Posterior vena cava (tissue), 2 donors: ENCODE results near the gene PTPN5. TPM values are rescaled to one million over a fixed set of nuclear protein-coding genes. Genes with fewer than 3 reads are reported as not detected.
"Not testable (repeated sequence)": the region's sequence is repeated elsewhere in the genome, so short reads cannot be mapped to it uniquely, and the experiment has no call there.

Source experiments
- DNase-seq: peaks from one replicate; pipeline ENCODE4 v3.0.0-alpha.2; 2020; ENCODE audit warnings: low spot score
- intact Hi-C, 2 donors: fragments of 100-400 bp; cut with DNase I; formaldehyde crosslinking; loops; one replicate each; pipeline versions ENCODE4 v1.14.1 to v1.14.2; 2022 to 2023
- total RNA-seq, 2 donors: library from RNA; stranded (reverse); fragmentation: NEBNext Ultra II Directional; extraction: Animal tissue kit (Norgen Biotek cat#: 25700); gene quantifications; one replicate each; pipeline ENCODE4 v1.2.1, GENCODE V29; 2021
- donor health status: DM: yes; HTN: yes; CAD: no.
- donor health status: DM: yes; HTN: yes; CAD: no.

The PTPN5 gene
- total RNA-seq, 2 donors from 2014 or later = 0.93 to 2.7 TPM

GRCh38 chr11:18699848-18700261 is 91.7 kb downstream of the PTPN5 start:
- intact Hi-C loops = loop anchor here in 1 of 2 donors (5.0 kb wide), 1 partner anchor 68 kb away; the partner anchor contains the start of gene SPTY2D1
- DNase-seq = no peak

GRCh38 chr11:18699269-18699596 is 92.4 kb downstream of the PTPN5 start:
- DNase-seq = no peak
- intact Hi-C loops = loop anchor here in 1 of 2 donors (5.0 kb wide), 1 partner anchor 67 kb away; the partner anchor contains the start of gene SPTY2D1

GRCh38 chr11:18698341-18699268 is 93.0 kb downstream of the PTPN5 start, which contains the start of gene TMEM86A:
TSS of gene TMEM86A (plus strand) at chr11:18698779. CDS start at chr11:18698887, 108 bp downstream.
- DNase-seq = peak; percentile 97
- intact Hi-C loops = loop anchor here in 1 of 2 donors (5.0 kb wide), 1 partner anchor 66 kb away; the partner anchor contains the start of gene SPTY2D1

GRCh38 chr11:18697576-18697975 is 94.0 kb downstream of the PTPN5 start:
- intact Hi-C loops = loop anchor here in 1 of 2 donors (5.0 kb wide), 1 partner anchor 65 kb away; the partner anchor contains the start of gene SPTY2D1
- DNase-seq = no peak

GRCh38 chr11:18696638-18697225 is 94.9 kb downstream of the PTPN5 start:
- intact Hi-C loops = loop anchor here in 1 of 2 donors (5.0 kb wide), 1 partner anchor 64 kb away; the partner anchor contains the start of gene SPTY2D1
- DNase-seq = no peak

GRCh38 chr11:18692941-18693760 is 98.4 kb downstream of the PTPN5 start:
- DNase-seq = no peak
- intact Hi-C loops = no loop called here

GRCh38 chr11:18691467-18692140 is 100.0 kb downstream of the PTPN5 start:
- DNase-seq, intact Hi-C loops: not testable (repeated sequence)

- no peak for DNase-seq
- intact Hi-C loops = no loop called here
Observed at GRCh38 chr11:18684267-18684666, 107.3 kb downstream of the PTPN5 start.

GRCh38 chr11:18682466-18682865 is 109.1 kb downstream of the PTPN5 start:
- intact Hi-C loops = no loop called here

GRCh38 chr11:18681949-18682348 is 109.6 kb downstream of the PTPN5 start:
- DNase-seq, intact Hi-C loops: not testable (repeated sequence)

More at GRCh38 chr11:18682466-18682865, 109.1 kb downstream of the PTPN5 start:
- no peak for DNase-seq

Other genes starting within 250 kb of the PTPN5 start
- 10 to 100 TPM; 24.9 to 26.8 TPM for gene UEVLD, start 203.1 kb downstream of the PTPN5 start, total RNA-seq
- gene MISFA, start 192.0 kb downstream of the PTPN5 start, total RNA-seq = 1 to 10 TPM; 1.4 to 2.1 TPM
- 10 to 100 TPM; 12.1 to 20.2 TPM for gene SPTY2D1, start 157.5 kb downstream of the PTPN5 start, total RNA-seq
- gene TMEM86A, start 93.0 kb downstream of the PTPN5 start, total RNA-seq = 1 to 10 TPM; 2.2 to 4.0 TPM
- under 1 TPM in 1 of 2 donors, not detected in 1; 0.38 TPM for gene IGSF22, start 65.6 kb downstream of the PTPN5 start, total RNA-seq
- gene MRGPRX1, start 147.6 kb upstream of the PTPN5 start, total RNA-seq = not detected